ENCODE data around the gene PPP6R3.

GRCh38 chr11:68546555-68546954 lies 86.0 kb downstream of the PPP6R3 start:
- no peak for TF ChIP-seq EZH2 (IDR thresholded peaks at IDR 0.05; ENCODE audit: low read length)
- TF ChIP-seq, protein P1, sequence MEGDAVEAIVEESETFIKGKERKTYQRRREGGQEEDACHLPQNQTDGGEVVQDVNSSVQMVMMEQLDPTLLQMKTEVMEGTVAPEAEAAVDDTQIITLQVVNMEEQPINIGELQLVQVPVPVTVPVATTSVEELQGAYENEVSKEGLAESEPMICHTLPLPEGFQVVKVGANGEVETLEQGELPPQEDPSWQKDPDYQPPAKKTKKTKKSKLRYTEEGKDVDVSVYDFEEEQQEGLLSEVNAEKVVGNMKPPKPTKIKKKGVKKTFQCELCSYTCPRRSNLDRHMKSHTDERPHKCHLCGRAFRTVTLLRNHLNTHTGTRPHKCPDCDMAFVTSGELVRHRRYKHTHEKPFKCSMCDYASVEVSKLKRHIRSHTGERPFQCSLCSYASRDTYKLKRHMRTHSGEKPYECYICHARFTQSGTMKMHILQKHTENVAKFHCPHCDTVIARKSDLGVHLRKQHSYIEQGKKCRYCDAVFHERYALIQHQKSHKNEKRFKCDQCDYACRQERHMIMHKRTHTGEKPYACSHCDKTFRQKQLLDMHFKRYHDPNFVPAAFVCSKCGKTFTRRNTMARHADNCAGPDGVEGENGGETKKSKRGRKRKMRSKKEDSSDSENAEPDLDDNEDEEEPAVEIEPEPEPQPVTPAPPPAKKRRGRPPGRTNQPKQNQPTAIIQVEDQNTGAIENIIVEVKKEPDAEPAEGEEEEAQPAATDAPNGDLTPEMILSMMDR (optimal IDR thresholded peaks at IDR 0.05 in 1 of 3, IDR thresholded peaks at IDR 0.05 in 1 of 3, conservative IDR thresholded peaks at IDR 0.05 in 1 of 3; ENCODE audit: extremely low read depth in 1 of 3, insufficient read depth in 2 of 3, low read length in 3 of 3), result no peak
